GM19099 (cell line): ENCODE data around the gene THADA.

Experiments
- POLR2A ChIP-seq: IDR thresholded peaks from 3 replicates; pipeline ENCODE4 v1.6.1; 2011; ENCODE audit warnings: low read depth; ENCODE audit not compliant: insufficient read length; ENCODE audit errors: extremely low read depth

Gene THADA

DNA sequence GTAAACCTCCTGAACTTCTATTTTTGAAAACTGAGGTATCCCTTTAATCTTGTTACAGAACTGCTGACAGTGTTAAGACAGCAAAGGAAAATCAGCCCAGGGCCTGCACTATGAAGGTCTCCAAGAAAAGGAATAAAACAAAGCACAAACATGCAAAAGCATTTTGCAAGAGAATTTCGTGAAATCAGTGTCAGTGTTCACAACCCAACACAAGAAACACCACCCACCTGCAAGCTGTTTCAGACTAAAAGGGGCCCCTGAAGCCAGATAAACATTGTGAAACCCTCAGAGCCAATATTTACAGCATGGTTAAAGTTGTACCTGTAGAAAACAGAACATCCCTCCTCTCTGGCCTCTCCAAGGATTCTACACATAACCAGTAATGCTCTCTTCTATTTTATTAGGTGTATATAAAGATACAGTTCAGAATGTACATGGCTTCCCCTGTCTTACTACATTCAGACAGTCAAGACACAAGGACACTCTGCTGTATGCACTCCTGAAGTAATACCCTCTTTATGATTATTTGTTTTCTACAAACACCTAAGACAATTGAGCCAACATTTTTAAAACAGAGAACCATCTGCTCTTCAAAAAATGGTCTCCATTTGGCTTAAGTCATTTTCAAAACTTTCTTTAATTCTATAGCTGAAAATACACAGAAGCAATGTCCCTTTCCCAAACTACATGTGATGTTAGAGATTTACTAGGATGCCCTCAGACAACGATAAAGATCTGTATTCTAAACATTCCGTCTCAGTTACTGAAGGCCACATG lies 219.9 kb downstream of the THADA start:
- no peak for TF ChIP-seq POLR2A

DNA sequence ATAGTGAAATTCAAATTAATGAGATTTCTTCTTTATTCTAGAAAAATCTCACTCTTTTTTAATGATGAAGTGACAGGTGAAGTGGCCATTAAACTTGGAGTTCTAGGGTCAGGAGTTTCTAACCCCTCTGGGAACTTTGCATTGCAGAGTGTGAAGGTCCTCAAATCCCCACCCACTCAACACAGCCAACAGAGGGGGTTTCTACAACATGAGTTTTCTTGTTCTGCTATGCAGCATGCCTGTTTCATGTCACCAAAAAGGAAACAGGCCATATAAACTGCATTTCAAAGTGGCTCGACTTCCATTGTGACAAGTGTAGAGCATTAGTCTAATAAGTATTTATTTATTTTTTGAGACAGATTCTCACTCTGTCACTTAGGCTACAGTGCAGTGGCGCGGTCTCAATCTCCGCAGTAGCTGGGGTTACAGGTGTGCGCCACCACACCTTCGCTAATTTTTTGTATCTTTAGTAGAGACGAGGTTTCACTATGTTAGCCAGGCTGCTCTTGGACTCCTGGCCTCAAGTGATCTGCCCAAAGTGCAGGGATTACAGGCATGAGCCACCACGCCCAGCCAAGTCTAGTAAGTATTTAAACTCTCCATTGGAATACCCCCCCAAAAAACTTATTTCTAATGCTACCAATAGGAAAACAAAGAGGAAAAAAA lies 223.3 kb downstream of the THADA start:
- no peak for TF ChIP-seq POLR2A

DNA sequence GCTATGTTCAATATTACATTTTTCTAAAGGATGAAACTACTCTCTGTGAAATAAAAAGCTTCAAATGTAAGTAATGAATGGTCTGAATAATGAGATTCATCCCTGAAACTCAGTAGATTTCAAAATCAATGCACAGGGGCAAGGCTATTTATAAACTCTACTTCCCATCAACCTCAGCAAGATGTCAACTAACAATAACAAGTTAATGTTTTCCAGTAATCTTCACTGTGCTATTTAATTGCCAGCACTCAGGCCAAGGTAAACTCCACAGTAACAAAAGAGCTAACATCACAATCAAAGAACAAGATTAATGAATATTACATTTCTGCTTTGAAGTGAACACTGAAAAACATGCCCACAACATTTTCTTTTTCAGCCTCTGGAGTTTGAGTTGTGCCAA lies 225.1 kb downstream of the THADA start:
- no peak for TF ChIP-seq POLR2A

DNA sequence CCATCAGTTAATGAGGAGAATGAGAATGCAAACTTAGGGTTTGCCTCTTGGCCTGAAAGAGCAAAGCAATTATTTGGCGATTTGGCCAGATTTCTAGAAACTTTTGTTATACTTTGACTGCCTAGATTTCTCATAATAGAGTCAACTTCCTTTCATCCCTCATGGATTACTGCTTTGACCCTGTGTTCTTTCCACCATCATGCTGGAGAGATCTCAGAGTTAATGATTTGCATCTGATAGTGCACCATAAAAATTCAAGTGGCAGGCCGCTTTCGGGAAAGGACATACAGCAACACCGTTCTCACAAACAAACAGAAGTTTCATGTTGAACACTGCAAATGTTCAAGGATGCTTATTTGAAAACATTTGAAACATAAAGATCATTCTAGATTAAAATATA lies 225.7 kb downstream of the THADA start:
- no peak for TF ChIP-seq POLR2A

DNA sequence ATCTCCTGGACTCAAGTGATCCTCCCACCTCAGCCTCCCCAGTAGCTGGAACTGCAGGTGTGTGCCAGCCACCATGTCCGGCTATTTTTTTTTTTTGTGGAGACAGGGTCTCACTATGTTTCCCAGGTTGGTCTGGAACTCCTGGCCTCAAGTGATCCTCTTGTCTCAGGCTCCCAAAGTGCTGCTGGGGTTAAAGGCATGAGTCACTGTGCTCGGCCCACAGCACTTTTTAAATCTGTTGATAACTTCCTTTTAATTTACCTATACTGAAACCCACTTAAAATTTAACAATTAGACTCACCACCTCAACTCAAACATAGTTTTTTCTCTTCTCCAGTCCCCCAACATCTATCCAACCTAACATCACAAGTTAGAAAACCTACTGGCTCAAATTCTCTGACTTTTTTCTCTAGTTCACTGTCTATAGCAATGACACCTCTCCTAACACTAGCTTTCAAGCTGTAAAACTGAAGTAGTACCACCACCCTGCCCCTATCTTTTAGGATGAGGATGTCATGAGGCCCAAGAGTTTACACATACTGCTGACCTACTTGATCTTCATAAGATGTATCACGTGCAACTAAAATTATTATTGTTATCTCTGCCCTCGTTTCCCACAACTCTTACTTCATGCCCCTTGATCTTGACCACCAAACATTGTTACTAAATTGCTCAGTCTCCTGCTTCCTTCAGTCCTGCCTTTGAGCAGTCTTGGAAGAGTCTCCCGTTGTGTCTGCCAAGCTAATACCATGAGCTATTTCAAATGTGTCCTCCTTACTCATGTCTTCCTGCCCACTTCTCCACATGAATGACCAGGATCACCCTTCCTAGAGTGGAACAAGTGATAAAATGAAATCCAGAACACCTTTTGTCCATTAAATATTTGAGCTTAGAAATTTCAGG lies 227.1 kb downstream of the THADA start:
- no peak for TF ChIP-seq POLR2A

DNA sequence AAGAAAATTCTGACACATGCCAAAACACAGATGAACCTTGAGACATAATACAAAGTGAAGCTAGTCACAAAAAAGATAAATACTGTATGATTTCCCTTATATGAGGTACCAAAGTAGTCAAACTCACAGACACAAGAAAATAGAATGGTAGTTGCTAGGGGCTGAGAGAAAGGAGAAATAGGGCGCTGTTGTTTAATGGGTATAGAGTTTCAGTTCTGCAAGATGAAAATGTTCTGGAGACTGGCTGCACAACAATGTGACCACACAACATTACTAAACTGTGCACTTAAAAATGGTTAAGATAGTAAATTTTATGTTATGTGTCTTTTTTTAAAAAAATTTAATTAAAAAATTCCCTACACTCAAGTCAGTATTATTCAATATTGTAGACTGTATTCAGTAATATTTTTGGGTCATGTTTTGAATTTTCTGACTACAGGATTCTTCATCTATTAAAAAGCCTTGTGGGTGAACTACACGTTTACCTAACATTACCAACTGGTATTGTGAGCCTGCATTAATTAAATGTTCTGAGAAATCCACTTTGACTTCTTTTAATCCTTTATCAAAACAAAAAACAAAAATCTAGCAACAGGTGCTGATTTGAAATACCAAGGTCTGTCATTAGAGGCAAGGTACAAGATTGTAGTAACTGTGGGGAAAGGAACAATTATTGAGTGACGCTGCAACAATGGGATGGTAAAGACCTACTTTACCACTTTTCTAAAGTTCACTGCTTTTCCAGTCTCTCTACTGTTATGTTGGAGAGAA lies 228.6 kb downstream of the THADA start:
- no peak for TF ChIP-seq POLR2A

DNA sequence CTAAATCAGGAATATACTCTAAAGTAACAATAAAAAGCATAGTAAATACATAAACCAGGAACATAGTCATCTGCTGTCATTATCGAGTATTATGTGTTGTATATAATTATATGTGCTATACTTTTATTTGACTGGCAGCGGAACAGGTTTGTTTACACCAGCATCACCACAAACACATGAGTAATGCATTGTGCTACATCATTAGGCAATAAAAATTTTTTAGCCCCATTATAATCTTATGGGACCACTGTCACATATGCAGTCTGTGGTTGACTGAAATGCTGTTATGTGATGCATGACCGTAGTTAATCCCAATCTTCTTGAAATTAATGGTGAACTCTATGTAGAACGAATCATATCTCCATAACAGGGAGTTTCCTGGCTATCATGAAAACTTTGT lies 232.7 kb downstream of the THADA start:
- no peak for TF ChIP-seq POLR2A

DNA sequence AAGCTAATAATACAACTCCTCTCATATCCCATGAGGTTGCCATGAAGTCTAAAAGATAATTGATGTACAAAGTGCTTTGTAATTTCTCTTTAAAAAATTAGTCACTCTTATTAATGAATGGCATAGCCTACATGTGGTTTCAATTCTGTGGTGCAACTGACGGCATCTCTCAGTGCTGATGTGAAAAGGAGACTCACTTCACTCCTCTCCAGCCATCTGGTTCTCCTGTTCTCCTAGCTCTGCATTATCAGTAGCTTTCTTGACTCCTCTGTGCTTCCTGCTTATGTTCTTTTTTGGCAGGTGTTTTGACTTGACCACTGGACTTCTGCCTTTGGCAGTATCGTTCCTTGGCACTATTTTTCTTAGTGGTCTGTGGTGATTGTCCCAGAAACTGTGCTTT lies 234.6 kb downstream of the THADA start:
- TF ChIP-seq POLR2A = no peak

DNA sequence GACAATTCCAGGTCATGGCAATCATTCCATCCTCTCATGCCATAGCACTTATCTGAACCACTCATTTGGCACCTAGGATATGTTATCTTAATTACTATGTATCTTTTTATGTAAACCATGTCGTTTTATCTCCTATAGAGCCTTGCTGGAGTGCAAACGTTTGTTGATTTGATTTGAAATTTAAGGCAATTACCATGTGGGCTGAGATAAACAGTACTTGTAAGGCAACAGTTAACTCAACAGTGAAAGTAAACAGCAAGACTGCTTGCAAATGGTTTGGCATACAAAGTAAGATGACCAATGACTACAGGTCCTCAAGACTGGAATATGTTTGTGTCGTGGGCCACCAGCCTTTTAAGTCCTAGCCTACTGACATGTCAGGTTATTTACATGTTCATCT lies 235.7 kb downstream of the THADA start:
- TF ChIP-seq POLR2A = no peak

DNA sequence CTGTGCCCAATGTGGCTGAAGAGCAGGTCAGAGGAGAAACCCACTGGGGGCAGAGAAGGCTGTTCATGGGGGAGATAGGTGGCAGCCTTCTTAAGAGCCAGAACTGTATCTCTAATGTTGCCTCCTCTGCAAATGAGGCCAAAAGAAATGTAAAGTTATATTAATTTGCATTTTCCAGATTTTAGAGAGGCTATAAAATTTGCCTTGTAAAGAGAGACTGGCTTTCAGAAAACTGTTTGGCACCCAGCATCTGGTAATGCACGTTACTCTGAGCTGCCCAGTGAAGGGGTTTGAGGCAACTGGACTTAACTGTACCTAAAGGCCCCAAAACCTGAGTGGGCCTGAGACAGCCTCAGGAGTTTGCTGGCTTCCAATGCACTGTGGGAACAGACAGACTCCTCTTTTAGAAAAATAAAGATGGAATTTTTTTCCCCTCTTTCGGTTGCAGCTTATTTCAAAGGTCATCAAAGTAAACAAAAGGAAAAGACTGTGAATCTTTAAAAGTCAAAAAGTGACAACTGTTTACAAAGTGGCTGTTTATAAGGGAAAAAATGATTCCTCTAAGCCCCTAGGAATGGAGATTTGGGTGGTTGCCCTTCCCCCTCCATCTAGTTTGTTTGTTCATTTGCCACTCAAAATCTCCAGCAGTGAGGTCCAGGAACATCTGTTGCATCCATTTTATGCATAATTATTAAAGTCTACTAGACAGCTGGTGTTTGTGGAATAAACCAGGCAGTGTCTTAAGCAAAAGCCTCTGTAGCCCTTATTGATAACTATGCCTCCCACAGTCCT lies 237.2 kb downstream of the THADA start:
- TF ChIP-seq POLR2A = no peak

DNA sequence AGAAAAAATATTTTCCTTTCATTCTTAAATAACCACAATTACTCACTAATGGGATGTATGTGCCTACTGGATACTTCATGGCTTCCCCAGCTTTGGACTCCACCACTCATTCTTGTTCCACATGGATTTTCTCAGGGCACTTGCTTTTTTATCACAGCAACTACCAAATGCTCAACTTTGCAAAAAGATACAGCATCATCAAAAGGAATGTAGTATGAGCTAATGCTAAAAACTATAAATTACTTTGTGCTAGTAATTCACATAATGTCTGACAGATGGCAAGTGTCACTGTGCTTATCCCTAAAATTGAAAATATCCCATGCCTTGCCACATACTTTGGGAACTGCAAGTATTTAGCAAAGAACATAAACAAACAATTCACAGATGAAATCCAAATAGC lies 239.1 kb downstream of the THADA start:
- TF ChIP-seq POLR2A = no peak

DNA sequence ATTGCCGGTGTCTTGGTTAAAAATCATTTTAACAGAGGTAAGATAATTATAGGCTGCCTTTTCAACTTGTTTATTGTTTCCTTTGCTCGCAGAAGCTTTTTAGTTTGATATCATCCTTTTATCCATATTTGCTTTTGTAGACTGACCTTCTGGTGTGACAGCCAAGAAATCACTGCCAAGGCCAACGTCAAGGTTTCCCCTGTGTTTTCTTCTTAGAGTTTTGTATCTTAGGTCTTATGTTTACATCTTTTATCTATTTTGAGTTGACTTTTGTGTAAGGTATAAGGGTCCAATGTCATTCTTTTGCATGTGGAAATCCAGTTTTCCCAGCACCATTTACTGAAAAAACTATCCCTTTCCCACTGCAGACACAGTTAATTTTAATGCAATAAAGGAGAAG lies 240.4 kb downstream of the THADA start:
- no peak for TF ChIP-seq POLR2A

DNA sequence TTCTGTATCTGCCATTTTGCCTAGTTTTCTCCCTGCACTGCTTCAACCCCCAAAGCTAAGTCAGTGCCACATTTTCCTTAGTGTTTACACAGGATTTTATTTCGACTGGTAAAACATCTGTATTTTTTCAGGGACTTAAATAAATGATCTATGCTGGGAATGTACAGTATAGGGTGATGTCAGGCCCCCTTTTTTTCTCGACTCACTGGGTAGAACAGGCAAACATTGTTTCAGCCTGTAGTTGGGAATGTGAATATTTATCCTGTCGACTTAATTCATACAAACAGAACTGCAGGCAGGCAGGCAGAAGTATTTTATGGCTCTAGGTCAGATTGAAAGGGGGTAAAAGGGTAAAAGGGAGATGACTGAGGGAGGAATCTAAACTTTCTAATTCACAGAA lies 245.9 kb downstream of the THADA start:
- TF ChIP-seq POLR2A = no peak
